Right lobe of liver (tissue), 6 donors: Measurements from ENCODE around the gene KLHL35. TPM values are rescaled to one million over a fixed set of nuclear protein-coding genes. Genes with fewer than 3 reads are reported as not detected.

Experiments
- ATAC-seq, 4 donors: fragments of 200-7000 bp; cut with Tn5 transposase; one replicate each; pipeline ENCODE4 v1.9.1; 2020; ENCODE audit warnings: mild to moderate bottlenecking in 4 of 4, moderate library complexity in 4 of 4
- DNase-seq, 3 donors: peaks; one replicate each; pipeline ENCODE4 v3.0.0-alpha.2; 2020
- H3K27ac ChIP-seq, 3 donors: fragments of 200-600 bp; one replicate each; pipeline ENCODE4 v1.8.0; 2022
- H3K27me3 ChIP-seq, 2 donors: fragments of 200-600 bp; one replicate each; pipeline ENCODE4 v1.8.0; 2022
- H3K36me3 ChIP-seq, 4 donors: fragments of 200-600 bp; sonication (generic) in 1 of 4; one replicate each; pipeline versions ENCODE4 v1.5.1 to v1.8.0; 2017 to 2022; ENCODE audit warnings: control low read depth in 1 of 4
- H3K4me1 ChIP-seq, 4 donors: fragments of 200-600 bp; sonication (generic) in 1 of 4; one replicate each; pipeline versions ENCODE4 v1.5.1 to v1.8.0; 2017 to 2022; ENCODE audit warnings: control low read depth in 1 of 4
- H3K4me3 ChIP-seq, 3 donors: fragments of 200-600 bp; one replicate each; pipeline ENCODE4 v1.8.0; 2022
- H3K9me3 ChIP-seq, 4 donors: fragments of 200-600 bp; sonication (generic) in 1 of 4; one replicate each; pipeline versions ENCODE4 v1.5.1 to v1.8.0; 2017 to 2022; ENCODE audit warnings: control low read depth in 1 of 4
- CTCF ChIP-seq, 4 donors: fragments of 200-600 bp in 3 of 4; fragments of 450-650 bp in 1 of 4; IDR thresholded peaks; one replicate each; pipeline versions ENCODE4 v1.5.1 to v1.8.0; 2016 to 2022; ENCODE audit warnings: antibody characterized with exemption in 4 of 4, mild to moderate bottlenecking in 2 of 4
- POLR2A ChIP-seq: fragments of 450-650 bp; IDR thresholded peaks from one replicate; pipeline ENCODE4 v1.6.1; 2017; ENCODE audit warnings: antibody characterized with exemption, mild to moderate bottlenecking
- WGBS: methylation state at CpG from one replicate; pipeline ENCODE4 v1.1.6; 2018; ENCODE audit warnings: low coverage, low lambda C conversion rate; ENCODE audit not compliant: insufficient coverage; ENCODE audit errors: missing lambda C conversion rate; 5-methylcytosine and 5-hydroxymethylcytosine counted together
- intact Hi-C, 2 donors: fragments of 100-400 bp; cut with DNase I; formaldehyde crosslinking; loops; one replicate each; pipeline versions ENCODE4 v1.11.2 to v1.14.1; 2022
- total RNA-seq, 6 experiments: library from RNA; depleted of rRNA in 2 of 6; stranded (reverse); fragments of >200 nt in 2 of 6; fragmentation: NEBNext Ultra II Directional in 3 of 6; extraction: Animal tissue kit (Norgen Biotek cat#: 25700) in 3 of 6; gene quantifications; one replicate each; pipeline versions ENCODE4 v1.1.0 to v1.2.4, GENCODE V29; 2016 to 2023
- donor health status: DM: no; HTN: yes; CAD: no.
- donor health status: DM: no; HTN: no; CAD: no.
- donor health status: DM: no; HTN: no; CAD: no.
- donor health status: DM: no; HTN: yes; CAD: no.
- donor health status: DM: no; HTN: yes; CAD: no.

Gene KLHL35
- total RNA-seq, 6 experiments from 2014 or later = 0.09 TPM; not detected in 5

GRCh38 chr11:75450236-75450635, 17.2 kb upstream of the KLHL35 start:
- H3K36me3 ChIP-seq = no peaks in the 10 kb centered on the region
- no peak overlapping the region for H3K27ac ChIP-seq
- no peaks in the 10 kb centered on the region for H3K4me1 ChIP-seq
- no peak for DNase-seq
- TF ChIP-seq POLR2A (no peak), CTCF (IDR thresholded peaks at IDR 0.05) (no peak)
- intact Hi-C loops = no loop called here
- H3K9me3 ChIP-seq = no peaks in the 10 kb centered on the region
- WGBS = 67% methylated on average over 1 of the region's 7 CpGs
- H3K27me3 ChIP-seq = no peaks in the 10 kb centered on the region
- H3K4me3 ChIP-seq = no peak overlapping the region
- ATAC-seq = no peak

DNA sequence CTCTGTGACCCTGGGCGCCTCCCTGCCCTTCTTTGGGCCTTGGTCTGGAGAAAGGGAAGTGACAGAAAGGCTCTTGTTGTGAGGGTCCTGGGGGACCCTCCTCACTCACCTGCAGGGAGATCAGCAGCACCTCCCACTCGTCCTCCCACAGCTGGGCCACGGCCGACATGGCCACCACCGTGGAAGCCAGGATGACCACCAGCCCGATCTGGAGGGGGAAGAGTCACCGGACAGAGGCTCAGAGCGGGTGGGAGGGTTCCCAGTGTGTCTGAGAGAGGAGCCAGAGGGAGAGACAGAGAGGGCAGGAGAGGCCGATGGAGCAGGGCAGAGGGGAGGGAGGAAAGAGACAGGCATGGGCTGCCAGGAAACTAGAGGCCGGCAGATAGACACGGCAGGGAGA, 16.8 kb upstream of the KLHL35 start:
- Histone ChIP-seq H3K27me3 (no peaks in the 10 kb centered on the region), H3K9me3 (no peaks in the 10 kb centered on the region), H3K4me3 (no peak overlapping the region), H3K27ac (no peak overlapping the region), H3K36me3 (no peaks in the 10 kb centered on the region), H3K4me1 (no peaks in the 10 kb centered on the region)
- TF ChIP-seq POLR2A (no peak), CTCF (IDR thresholded peaks at IDR 0.05) (no peak)
- intact Hi-C loops = loop anchor here in 1 of 2 donors (5.0 kb wide), 1 partner anchor 83 kb away; no protein-coding TSS in a partner anchor
- ATAC-seq (no peak), DNase-seq (no peak)
- 75% methylated on average over 9 of the region's 11 CpGs for WGBS

DNA sequence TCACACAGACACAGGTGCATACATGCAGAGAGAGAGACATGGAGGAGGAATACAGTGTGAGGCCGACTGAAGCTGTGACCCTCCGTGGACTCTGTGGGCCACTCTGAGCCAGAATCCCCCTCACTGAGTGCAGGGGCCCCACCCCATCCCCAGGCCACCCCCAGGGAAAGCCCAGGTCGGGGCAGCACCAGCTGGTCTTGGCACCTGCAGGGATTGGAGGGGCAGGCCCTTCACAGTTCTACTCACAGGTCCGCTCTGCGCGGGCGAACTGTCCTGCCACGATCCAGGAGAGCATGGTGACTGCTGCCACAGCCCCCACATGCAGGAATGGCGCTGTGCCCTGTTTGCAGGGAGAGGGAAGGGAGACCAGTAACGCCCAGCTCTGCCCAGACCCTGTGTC, 16.3 kb upstream of the KLHL35 start:
- no peak overlapping the region for H3K4me3 ChIP-seq
- no peaks in the 10 kb centered on the region for H3K36me3 ChIP-seq
- DNase-seq = no peak
- H3K27me3 ChIP-seq = no peaks in the 10 kb centered on the region
- no peak for ATAC-seq
- TF ChIP-seq CTCF (IDR thresholded peaks at IDR 0.05) (no peak), POLR2A (no peak)
- H3K4me1 ChIP-seq = no peaks in the 10 kb centered on the region
- intact Hi-C loops = loop anchor here in 1 of 2 donors (5.0 kb wide), 1 partner anchor 83 kb away; no protein-coding TSS in a partner anchor
- H3K9me3 ChIP-seq = no peaks in the 10 kb centered on the region
- H3K27ac ChIP-seq = no peak overlapping the region
- 73% methylated on average over 2 of the region's 10 CpGs for WGBS

DNA sequence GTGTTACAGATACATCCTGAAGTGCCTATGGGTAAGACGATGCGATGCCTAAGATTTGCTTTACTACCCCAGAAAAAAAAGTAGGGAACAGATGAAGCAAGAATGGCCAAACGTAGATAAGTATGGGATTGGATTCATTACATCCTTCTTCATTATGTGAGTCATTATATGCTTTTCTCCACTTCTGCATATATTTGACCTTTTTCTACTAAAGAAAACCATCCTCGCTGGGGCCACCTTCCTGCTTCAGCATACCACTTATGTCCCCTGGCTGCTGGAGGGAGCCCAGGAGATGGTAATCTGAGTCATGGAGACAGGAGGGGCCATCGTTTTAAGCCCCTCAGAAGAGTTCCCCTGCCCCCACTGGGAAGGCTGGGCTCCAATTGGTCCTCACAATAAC, 14.4 kb upstream of the KLHL35 start:
- WGBS = 68% methylated on average over 3 of the region's 5 CpGs
- Histone ChIP-seq H3K36me3 (no peaks in the 10 kb centered on the region), H3K4me3 (no peak overlapping the region), H3K9me3 (no peaks in the 10 kb centered on the region), H3K27me3 (no peaks in the 10 kb centered on the region), H3K27ac (no peak overlapping the region), H3K4me1 (no peaks in the 10 kb centered on the region)
- DNase-seq = no peak
- ATAC-seq = no peak
- intact Hi-C loops = loop anchor here (2.0 to 5.0 kb wide), 2 partner anchors 83 to 85 kb away; no protein-coding TSS in a partner anchor
- TF ChIP-seq POLR2A = no peak
- no peak for TF ChIP-seq CTCF (IDR thresholded peaks at IDR 0.05)
